HG02981 (cell line): ENCODE results near the gene UBE2R2.
"Not testable (repeated sequence)": the region's sequence is repeated elsewhere in the genome, so short reads cannot be mapped to it uniquely, and the experiment has no call there.

Experiments used
- ATAC-seq: cut with Tn5 transposase; IDR thresholded peaks from one replicate; pipeline ENCODE4 v1.9.1; 2021; ENCODE audit warnings: mild to moderate bottlenecking, moderate library complexity; ENCODE audit not compliant: unreplicated experiment

The UBE2R2 gene

GRCh38 chr9:33924978-33925797 lies 108.2 kb downstream of the UBE2R2 start:
- ATAC-seq: no peak

GRCh38 chr9:33926746-33927485 lies 110.0 kb downstream of the UBE2R2 start:
- ATAC-seq: no peak

- no peak for ATAC-seq
These were observed 110.7 kb downstream of the UBE2R2 start for GRCh38 chr9:33927694-33928093.

GRCh38 chr9:33931326-33931725 lies 114.4 kb downstream of the UBE2R2 start:
- no peak for ATAC-seq

- ATAC-seq: no peak
These were observed 115.3 kb downstream of the UBE2R2 start for GRCh38 chr9:33932078-33932807.

- no peak for ATAC-seq
These were observed 117.4 kb downstream of the UBE2R2 start for GRCh38 chr9:33934188-33934878.

- ATAC-seq: no peak
These were observed 123.2 kb downstream of the UBE2R2 start for GRCh38 chr9:33939924-33940874.

DNA sequence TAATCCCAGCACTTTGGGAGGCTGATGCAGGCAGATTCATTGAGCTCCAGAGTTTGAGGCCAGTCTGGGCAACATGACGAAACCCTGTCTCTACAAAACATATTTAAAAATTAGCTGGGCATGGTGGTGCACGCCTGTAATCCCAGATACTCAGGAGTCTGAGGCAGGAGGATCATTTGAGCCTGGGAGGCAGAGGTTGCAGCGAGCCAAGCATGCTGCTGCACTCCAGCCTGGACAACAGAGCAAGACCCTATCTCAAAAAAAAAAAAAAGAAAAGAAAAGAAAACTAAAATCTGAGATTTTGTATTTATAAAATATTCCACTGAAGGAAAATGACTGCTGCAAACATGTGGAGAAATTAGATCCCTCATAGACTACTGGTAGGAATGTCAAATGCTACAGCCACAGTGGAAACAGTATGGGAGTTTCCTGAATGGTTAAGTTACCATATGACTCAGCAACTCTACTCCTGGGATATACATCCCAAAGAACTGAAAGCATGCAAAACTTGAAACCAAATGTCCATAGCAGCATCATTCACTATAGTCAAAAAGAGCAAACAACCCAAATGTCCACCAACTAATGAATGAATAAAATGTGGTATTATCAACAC lies 125.6 kb downstream of the UBE2R2 start:
- no peak for ATAC-seq

- no peak for ATAC-seq
These were observed 126.4 kb downstream of the UBE2R2 start for GRCh38 chr9:33943389-33943788.

GRCh38 chr9:33946779-33947535 lies 130.0 kb downstream of the UBE2R2 start:
- ATAC-seq: no peak

GRCh38 chr9:33950371-33950770 lies 133.4 kb downstream of the UBE2R2 start:
- no peak for ATAC-seq

DNA sequence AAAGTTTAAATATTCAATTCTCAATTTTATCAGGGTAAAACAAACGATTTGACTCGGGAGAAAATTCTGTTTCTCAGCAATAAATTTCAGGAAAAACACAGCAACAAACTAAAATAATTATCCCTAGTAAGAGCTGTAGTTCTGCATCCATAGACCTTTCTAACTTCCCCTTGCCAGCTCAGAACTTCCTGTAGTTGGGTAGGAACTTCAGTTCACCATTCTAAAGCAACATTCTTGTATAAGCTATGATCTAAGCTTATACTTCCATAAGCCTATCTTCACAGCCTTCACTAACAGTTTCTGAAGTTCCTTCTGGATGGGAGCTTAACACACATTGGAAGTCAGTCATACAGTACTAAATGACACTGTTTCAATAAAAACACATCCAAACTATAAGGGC lies 135.1 kb downstream of the UBE2R2 start:
- ATAC-seq: no peak

DNA sequence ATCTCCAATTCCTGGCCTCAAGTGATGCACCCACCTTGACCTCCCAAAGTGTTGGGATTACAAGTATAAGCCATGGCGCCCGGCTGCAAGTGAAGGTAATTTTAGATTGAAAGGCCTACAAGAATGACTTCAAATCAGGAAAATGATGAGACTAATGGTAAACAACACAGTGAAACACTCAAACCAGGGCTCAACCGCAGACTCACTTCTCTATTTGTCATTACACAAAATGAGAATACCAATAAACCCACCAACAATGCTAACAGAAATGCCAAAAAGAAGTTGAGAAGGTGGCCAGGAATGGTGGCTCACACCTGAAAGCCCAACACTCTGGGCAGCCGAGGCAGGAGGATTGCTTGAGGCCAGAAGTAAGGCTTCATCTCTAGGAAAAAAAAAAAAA lies 139.6 kb downstream of the UBE2R2 start:
- ATAC-seq: no peak

DNA sequence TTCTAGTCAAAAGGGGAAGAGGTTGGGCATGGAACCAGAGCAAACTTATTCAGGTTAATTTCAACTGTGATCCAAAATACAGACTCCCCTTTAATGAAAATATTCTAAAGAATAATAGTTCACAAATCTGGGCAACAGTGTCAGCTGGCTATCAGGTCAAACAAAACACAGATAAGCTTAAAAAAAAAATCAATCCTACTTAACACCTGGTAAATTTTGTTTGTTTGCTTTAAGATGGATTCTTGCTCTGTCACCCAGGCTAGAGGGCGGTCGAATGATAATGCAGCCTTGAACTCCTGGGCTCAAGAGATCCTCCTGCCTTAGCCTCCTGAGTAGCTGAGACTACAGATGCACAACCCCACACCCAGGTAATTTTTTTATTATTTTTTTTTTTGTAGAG lies 142.8 kb downstream of the UBE2R2 start:
- no peak for ATAC-seq

- ATAC-seq: not testable (repeated sequence)
These were observed 145.5 kb downstream of the UBE2R2 start for GRCh38 chr9:33962468-33962867.

- ATAC-seq: no peak
These were observed 147.3 kb downstream of the UBE2R2 start for GRCh38 chr9:33964086-33964768.
